Brain pericyte (primary cell): Measurements from ENCODE around the gene MOB2.
"Not testable (repeated sequence)": the region's sequence is repeated elsewhere in the genome, so short reads cannot be mapped to it uniquely, and the experiment has no call there.

Source experiments
- DNase-seq: peaks from one replicate; pipeline ENCODE4 v3.0.0-alpha.2; 2012; ENCODE audit warnings: low read depth, low spot score

Gene MOB2

DNA sequence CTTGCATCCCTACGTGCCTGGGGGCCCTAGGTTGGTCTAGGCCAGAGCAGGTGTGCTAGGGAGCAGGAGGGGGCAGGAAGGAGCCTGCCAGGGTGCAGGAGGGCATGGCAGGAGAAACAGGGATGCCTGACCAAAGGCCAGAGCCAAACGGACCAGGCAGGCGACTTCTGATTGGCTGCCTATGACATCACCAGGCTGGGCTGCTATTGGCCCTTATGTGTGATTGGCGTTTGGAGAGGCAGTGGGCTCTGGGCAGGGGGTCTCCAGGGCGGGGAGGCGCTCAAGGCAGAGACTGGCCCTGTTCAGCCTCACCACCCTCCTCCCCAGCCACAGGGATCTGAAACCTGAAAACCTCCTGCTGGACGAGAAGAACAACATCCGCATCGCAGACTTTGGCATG, 44.4 kb downstream of the MOB2 start:
- no peak for DNase-seq

DNA sequence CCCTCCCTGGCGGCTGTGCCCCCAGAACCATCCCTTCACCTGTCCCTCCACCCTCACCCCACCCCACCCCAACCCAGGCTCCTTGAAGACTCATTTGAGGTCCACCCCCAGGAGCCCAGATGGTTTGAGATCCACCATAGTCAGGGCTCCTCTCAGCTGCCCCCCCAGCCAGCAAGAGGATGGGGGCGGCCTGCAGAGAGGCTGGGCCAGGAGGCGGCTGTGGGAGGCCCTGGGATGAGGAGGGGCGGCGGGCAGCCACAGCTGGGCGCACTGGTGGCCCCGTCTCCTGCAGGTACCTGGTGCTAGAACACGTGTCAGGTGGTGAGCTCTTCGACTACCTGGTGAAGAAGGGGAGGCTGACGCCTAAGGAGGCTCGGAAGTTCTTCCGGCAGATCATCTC, 46.1 kb downstream of the MOB2 start:
- no peak for DNase-seq

DNA sequence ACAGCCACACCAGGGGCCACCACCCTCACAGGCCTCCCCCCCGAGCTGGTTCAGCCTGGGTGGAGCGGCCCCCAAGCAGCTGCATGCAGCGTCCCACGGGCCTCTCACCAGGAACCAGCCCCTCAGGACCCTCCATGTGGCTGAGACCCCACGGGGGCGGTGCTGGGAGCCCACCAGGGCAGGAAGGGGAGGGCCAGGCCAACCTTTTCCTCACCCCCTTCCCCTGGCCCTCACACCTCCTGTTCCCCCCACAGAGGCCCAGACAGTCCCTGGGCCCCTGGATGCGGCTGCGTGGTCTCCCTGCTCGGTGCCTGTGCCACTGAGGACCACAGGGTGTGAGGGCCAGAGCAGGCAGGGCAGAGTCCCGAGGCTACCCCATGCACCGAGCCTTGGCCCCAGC, 46.5 kb downstream of the MOB2 start:
- no peak for DNase-seq

DNA sequence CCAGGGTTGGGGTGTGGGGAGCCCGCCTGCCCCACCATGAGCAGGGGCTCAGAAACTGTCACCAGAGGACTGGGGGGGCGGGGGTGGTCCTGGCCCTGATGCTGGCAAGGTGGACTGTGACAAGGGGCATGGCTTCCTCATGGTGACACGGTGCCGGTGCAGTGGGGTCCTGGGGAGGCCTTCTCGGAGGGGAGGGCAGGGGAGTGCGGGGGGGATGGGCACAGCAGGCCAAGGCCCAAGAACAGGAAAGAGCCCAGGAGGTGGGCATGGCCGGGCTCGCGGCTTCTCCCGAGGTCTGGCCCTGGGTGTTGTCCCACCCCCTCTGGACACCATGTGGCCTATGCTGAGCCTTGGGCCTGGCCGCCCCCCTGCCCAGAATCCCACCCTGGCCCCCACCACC, 47.2 kb downstream of the MOB2 start:
- no peak for DNase-seq

GRCh38 chr11:1438967-1439330, 47.6 kb downstream of the MOB2 start:
- DNase-seq, result no peak

DNA sequence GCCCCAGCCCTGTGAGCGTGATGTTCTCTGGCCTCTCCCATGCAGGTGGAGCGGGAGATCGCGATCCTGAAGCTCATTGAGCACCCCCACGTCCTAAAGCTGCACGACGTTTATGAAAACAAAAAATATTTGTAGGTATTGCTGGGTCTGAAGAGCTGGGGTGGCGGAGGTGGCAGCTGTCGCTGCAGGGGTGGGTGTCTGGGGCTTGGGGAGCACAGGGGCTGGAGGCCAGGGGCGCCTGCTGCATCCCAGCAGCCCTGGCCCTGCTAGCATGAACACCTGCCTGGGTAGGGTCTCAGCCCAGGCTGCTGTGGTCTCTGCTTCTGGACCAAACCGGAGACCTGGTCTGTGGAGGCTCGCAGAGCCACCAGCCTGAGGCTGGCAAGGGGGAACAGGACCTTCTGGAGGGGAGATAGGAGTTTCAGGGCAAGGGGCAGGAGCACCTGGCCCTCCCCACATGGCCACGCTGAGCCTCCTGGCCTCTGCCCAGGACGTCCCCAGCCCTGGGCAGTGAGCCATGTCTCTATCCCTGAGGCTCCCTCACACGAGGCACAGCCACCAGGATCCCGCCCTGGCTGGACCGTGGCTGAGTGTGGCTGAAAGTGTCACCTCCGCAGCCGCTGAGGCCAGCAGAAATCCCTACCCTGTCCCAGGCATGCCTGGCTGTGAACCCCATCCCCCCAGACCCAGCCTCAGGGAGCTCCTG, 48.2 kb downstream of the MOB2 start:
- no peak for DNase-seq

GRCh38 chr11:1437500-1437899, 49.1 kb downstream of the MOB2 start:
- no peak for DNase-seq

DNA sequence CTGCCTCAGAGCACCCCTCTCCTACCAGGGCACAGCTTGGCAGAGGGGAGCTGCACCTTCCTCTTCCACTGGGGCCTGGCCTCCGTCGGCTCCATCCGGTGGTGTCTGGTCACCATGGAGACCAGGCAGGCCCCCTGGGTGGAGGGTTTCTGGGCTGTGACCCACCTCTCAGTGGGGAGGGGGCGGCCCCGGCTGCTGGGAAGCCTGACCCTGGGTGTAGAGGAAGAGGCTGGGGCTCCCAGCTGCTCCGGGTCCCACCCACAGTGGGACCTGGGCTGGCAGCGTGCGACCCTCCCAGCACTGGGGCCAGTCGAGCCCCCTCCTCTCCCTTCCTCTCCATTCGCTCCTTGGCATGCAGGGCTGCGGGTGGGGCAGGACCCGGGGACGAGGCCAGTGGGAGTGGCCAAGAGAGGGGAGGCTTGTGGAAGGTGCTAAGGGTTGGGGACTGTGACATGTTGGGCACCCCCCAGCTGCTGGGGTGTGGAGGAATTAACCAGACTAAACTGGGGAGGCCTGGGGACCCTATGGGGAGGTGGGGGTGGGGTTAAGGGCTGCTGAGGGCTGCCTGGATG, 50.0 kb downstream of the MOB2 start:
- DNase-seq, result no peak

DNA sequence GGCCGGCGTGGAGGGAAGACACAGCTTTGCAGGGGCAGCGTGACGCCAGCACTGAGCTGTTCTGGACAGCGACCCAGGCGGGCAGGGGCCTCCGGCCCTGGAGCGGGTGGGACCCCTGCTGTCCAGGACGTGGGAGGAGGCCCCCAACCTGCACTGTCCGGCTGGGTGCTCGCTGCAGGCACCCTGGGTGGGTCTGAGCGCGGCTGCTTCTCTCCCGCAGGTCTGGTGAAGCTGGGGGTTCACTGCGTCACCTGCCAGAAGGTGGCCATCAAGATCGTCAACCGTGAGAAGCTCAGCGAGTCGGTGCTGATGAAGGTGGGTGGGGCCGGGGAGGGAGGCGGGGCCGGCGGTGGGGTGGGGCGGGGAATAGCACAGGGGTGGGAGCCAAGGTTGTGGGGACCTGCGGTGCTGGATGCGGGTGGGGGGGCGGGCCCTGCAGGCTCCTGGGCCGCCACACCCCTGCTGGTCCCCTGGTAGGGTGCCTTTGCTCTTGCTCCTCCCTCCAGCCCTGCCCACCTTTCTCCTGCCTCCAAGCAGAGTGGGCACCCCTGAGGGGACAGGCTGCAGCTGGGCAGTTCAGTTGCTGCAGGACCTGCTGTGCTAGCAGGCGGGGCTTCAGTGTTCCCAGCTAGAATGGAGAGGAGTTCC, 50.6 kb downstream of the MOB2 start:
- DNase-seq, result no peak

- DNase-seq, result not testable (repeated sequence)
These were observed 51.1 kb downstream of the MOB2 start for GRCh38 chr11:1435479-1435819.

- no peak for DNase-seq
These were observed 52.5 kb downstream of the MOB2 start for GRCh38 chr11:1433977-1434640.

DNA sequence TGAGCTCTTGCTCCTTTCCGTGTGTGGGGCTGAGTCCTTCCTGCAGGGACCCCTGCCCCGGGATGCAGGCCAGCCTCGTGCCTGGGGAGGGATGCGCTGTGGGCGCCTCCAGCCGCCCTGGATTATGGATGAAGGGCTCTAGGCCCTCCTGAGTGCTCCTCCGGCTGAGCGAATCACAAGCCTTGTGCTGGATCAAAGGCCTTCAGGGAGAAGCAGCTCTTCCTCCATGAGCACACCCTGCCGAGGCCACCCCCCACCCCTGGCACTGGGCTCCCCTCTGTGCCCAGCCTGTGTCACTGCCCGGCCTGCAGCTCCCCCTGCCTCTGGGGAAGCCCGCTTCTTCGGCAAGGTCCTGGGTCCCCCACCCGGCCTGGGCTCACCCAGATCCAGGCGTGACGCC, 53.0 kb downstream of the MOB2 start:
- DNase-seq, result no peak

DNA sequence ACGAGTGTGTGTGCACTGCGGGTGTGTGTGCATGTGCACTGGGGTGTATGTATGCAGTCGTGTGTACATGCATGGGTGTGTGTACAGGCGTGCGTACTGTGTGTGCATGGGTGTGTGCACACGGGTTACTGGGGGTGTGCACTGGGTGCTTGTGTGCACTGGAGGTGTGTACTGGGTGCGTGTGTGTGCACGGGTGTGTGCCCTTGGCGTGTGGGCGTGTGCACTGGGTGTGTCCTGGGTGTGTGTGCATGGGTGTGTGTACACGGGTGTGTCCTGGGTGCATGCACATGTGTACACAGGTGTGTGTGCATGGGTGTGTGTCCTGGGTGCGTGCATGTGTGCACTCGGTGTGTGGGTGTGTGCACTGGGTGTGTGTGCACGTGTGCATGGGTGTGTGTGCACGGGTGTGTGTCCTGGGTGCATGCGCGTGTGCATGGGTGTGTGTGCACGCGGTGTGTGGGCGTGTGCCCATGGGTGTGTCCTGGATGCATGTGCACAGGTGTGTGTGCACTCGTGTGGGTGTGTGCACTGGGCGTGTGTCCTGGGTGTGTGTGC, 57.7 kb downstream of the MOB2 start:
- no peak for DNase-seq

DNA sequence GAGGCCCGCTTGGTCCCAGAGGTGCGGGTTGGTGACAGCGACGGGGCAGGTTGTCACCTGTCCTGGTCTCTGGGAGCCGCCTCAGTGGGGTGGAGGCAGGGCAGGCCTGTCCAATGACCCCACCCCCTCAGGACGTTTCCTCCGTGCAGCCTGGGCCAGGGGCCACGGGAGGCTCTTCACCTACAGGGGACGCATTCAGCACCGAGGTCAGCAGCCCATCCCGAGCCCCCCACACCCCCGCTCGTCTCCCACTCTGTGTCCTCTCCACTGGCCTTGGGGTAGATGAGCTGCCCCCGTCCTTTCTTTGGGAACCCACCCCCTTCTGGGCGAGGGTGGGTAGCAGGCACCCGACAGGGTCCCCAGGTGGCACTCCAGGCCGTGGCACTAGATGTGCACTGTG, 61.1 kb downstream of the MOB2 start:
- no peak for DNase-seq

- DNase-seq, result no peak
These were observed 61.6 kb downstream of the MOB2 start for GRCh38 chr11:1425006-1425405.

DNA sequence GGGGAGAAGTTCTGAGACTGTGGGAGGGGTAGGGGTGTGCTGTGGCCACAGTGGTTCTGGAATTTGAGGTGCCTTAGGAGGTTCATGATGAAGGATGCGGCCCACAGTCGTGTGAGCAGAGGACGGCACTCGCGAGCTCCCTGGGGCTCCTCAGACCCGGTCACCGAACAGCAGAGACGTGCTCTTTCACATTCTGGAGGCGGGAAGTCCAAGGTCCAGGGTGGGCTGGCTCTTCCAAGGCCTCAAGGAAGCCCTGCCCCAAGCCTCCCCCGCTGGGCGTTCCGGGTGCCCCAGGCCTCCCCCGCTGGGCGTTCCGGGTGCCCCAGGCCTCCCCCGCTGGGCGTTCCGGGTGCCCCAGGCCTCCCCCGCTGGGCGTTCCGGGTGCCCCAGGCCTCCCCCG, 63.2 kb downstream of the MOB2 start:
- not testable (repeated sequence) for DNase-seq

- DNase-seq, result no peak
These were observed 63.6 kb downstream of the MOB2 start for GRCh38 chr11:1422981-1423380.

DNA sequence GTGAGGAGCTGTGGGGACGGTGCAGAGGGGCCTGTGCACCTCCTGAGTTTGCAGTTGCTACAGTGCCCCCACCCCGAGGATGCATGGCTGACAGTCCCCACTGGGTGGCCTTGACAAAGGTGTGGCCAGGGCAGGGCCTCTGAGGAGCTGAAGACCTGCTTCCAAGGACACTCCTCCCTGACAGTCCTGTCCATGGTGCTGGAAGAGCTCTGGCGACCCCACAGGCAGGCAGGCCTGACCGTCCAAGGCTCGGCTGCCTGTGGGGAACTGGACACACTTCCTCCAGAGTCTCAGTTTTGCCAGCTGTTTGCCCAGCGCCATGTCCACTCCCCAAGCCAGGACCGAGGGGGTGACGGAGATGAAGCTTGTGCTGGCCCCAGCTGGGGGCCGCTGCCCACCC, 64.1 kb downstream of the MOB2 start:
- no peak for DNase-seq

DNA sequence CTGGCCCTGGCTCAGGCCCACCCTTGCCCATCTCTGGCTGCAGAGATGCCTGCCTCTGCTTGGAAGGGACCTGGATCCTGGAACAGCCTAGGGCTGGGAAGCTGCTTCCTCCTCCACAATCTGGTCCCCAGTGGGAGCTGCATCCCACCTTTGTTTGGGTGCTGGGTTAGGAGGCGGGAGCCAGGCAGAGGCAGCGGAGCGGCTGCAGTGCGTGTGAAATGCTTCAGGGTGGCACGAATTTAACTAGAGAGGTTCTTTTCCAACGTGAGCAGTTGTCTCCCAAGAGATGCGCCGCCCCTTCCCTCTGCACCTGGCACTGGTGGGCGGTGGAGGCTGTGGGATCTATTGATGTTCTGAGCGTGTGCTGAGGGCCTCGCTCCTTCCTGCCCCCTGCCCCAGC, 65.3 kb downstream of the MOB2 start:
- DNase-seq, result no peak

GRCh38 chr11:1419811-1420210, 66.8 kb downstream of the MOB2 start:
- no peak for DNase-seq
